ENCODE measurements around the gene CKB. TPM values are rescaled to one million over a fixed set of nuclear protein-coding genes. Genes with fewer than 3 reads are reported as not detected.

CKB gene
- total and polyA plus RNA-seq, 9 of the 15 experiments (the other 6 are each of a cell fraction or from before 2014, with no cell fraction given), result 23.9 to 692 (median 132) TPM

DNA sequence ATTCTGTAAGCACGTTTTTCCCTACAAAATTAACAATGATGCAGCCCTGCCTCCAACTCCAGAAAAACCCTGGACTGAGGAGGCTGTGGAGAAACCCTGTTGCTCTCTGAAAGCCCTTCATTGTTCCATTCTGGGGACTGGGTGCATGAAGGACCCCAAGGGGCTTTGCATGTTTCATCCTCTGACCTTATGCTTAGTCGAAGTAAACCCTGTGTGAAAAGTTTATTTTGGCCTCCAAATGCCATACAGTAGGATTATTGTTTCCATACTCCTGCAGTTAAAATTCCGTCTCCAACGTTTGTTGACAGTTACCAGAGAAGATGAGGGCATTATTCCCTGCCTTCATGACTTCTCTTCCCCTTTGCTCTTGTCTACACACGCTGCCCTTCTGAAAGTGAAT, 46.0 kb downstream of the CKB start:
- no peaks in the 10 kb centered on the region for H4K20me1 ChIP-seq (replicated peaks; ENCODE audit: control insufficient read depth, insufficient read depth, low read length)
- no peak overlapping the region for H3K4me3 ChIP-seq
- no peak overlapping the region for H3K4me2 ChIP-seq (ENCODE audit: insufficient read depth, low read length)
- BruUV-seq (replicated peaks), result no TSS peak
- H3K9me1 ChIP-seq (ENCODE audit: control insufficient read depth, insufficient read depth, low read length), result no peaks in the 10 kb centered on the region
- in situ Hi-C loops (cut with MboI) (no loop called here), intact Hi-C loops (cut with micrococcal nuclease) (no loop called here)
- ATAC-seq (no peak), DNase-seq (ENCODE audit: extremely low read depth in 1 of 4, low spot score in 3 of 4) (no peak), FAIRE-seq (no peak)
- CTCF ChIA-PET (ENCODE audit: low intra/inter-chr PET ratio), result no interaction called here
- TF ChIP-seq C11orf30 (IDR thresholded peaks at IDR 0.05; ENCODE audit: low read depth), result no peak
- H3K27me3 ChIP-seq (ENCODE audit: control insufficient read depth in 2 of 2, insufficient read depth in 2 of 2, low read length in 2 of 2), result no peaks in the 10 kb centered on the region
- POLR2A ChIA-PET, result interaction anchor here (0.5 to 1.3 kb wide), 4 partner anchors 9 to 258 kb away, joined by 3 to 4 read pairs (median 3); no protein-coding TSS in a partner anchor
- H2AFZ ChIP-seq (ENCODE audit: low read depth, low read length), result no peak overlapping the region
- H3K27ac ChIP-seq (ENCODE audit: extremely low read depth, low read depth, low read length), result no peak overlapping the region
- H3K9ac ChIP-seq (ENCODE audit: insufficient read depth in 1 of 2, low read depth in 2 of 2, low read length in 2 of 2), result no peak overlapping the region
- WGBS (ENCODE audit: insufficient coverage, low coverage, missing lambda C conversion rate), result 83% methylated on average over 5 of the region's 5 CpGs
- H3K9me3 ChIP-seq (replicated peaks; ENCODE audit: control insufficient read depth, insufficient read depth, low read depth, low read length), result no peaks in the 10 kb centered on the region
- H3K36me3 ChIP-seq (ENCODE audit: control insufficient read depth, insufficient read depth, low read length), result peaks cover 66% of the 10 kb centered on the region
- no peaks in the 10 kb centered on the region; a peak in 1 of 5 replicates for H3K4me1 ChIP-seq (replicated peaks in 1 of 2; ENCODE audit: control insufficient read depth in 2 of 2, insufficient read depth in 2 of 2, low read length in 2 of 2)
- H3K79me2 ChIP-seq (ENCODE audit: control insufficient read depth, insufficient read depth, low read length), result no peaks in the 10 kb centered on the region

DNA sequence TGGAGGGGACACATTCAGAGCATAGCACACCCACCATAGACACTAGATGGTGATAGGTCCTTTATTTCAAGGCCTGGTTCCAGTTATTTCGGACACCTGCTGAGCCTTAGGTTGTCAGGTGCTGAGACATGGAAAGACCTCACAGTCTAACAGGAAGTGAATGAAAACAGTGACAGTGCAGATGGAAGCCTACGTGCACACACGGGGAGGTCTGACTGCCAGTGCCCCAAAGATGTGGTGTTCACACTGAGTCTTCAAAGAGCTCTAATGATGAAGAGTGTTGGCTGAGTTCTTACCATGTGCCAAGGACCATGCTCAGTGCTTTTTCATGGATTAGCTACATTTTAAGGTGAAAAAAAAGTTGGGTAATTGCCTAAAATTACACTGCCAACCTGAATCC, 46.6 kb downstream of the CKB start:
- no peak overlapping the region for H3K27ac ChIP-seq (ENCODE audit: extremely low read depth, low read depth, low read length)
- CTCF ChIA-PET (ENCODE audit: low intra/inter-chr PET ratio), result no interaction called here
- no peak for TF ChIP-seq SREBF2 (CRISPR knock-in tag; IDR thresholded peaks at IDR 0.05)
- TF ChIP-seq HDAC6 (IDR thresholded peaks at IDR 0.05; ENCODE audit: low read depth, low read length), result no peak
- TF ChIP-seq NFE2L1 (tag; IDR thresholded peaks at IDR 0.05; ENCODE audit: borderline replicate concordance, low read depth), result no peak
- TF ChIP-seq ZNF717 (CRISPR knock-in tag; IDR thresholded peaks at IDR 0.05), result no peak
- TF ChIP-seq MCM3 (IDR thresholded peaks at IDR 0.05), result no peak
- no peak for TF ChIP-seq ZBTB7A (IDR thresholded peaks at IDR 0.05; ENCODE audit: borderline replicate concordance, control insufficient read depth, low read depth, low read length)
- TF ChIP-seq CHD4 (IDR thresholded peaks at IDR 0.05; ENCODE audit: insufficient read depth, insufficient replicate concordance, low read depth, low read length, poor library complexity, severe bottlenecking), result no peak
- TF ChIP-seq SLC30A9 (CRISPR knock-in tag; IDR thresholded peaks at IDR 0.05), result no peak
- TF ChIP-seq ZNF316 (IDR thresholded peaks at IDR 0.05), result no peak
- no peak for TF ChIP-seq NFE2 (IDR thresholded peaks at IDR 0.05; ENCODE audit: low read depth)
- DNase-seq (ENCODE audit: extremely low read depth in 1 of 4, low spot score in 3 of 4) (no peak), FAIRE-seq (no peak), ATAC-seq (no peak)
- no peaks in the 10 kb centered on the region for H3K27me3 ChIP-seq (ENCODE audit: control insufficient read depth in 2 of 2, insufficient read depth in 2 of 2, low read length in 2 of 2)
- H4K20me1 ChIP-seq (replicated peaks; ENCODE audit: control insufficient read depth, insufficient read depth, low read length), result no peaks in the 10 kb centered on the region
- peaks cover 68% of the 10 kb centered on the region for H3K36me3 ChIP-seq (ENCODE audit: control insufficient read depth, insufficient read depth, low read length)
- no peak overlapping the region for H3K9ac ChIP-seq (ENCODE audit: insufficient read depth in 1 of 2, low read depth in 2 of 2, low read length in 2 of 2)
- H2AFZ ChIP-seq (ENCODE audit: low read depth, low read length), result no peak overlapping the region
- no peaks in the 10 kb centered on the region for H3K9me1 ChIP-seq (ENCODE audit: control insufficient read depth, insufficient read depth, low read length)
- H3K9me3 ChIP-seq (replicated peaks; ENCODE audit: control insufficient read depth, insufficient read depth, low read depth, low read length), result no peaks in the 10 kb centered on the region
- POLR2A ChIA-PET, result interaction anchor here (0.5 to 1.3 kb wide), 4 partner anchors 9 to 259 kb away, joined by 3 to 4 read pairs (median 3); no protein-coding TSS in a partner anchor
- 94% methylated on average over 3 of the region's 3 CpGs for WGBS (ENCODE audit: insufficient coverage, low coverage, missing lambda C conversion rate)
- intact Hi-C loops (cut with micrococcal nuclease), result no loop called here
- no TSS peak for BruUV-seq (replicated peaks)
- H3K4me3 ChIP-seq, result no peak overlapping the region
- H3K4me2 ChIP-seq (ENCODE audit: insufficient read depth, low read length), result no peak overlapping the region
- no peaks in the 10 kb centered on the region; a peak in 1 of 5 replicates for H3K4me1 ChIP-seq (replicated peaks in 1 of 2; ENCODE audit: control insufficient read depth in 2 of 2, insufficient read depth in 2 of 2, low read length in 2 of 2)
- in situ Hi-C loops (cut with MboI), result no loop called here
- no peaks in the 10 kb centered on the region for H3K79me2 ChIP-seq (ENCODE audit: control insufficient read depth, insufficient read depth, low read length)
